Suprapubic skin (tissue), 4 donors: ENCODE measurements around the gene KDM2A.

Source experiments
- EP300 ChIP-seq: sonication (generic); formaldehyde crosslinking; IDR thresholded peaks from one replicate; pipeline ENCODE4 v1.6.1; 2017; ENCODE audit warnings: antibody characterized with exemption
- POLR2AphosphoS5 ChIP-seq, 3 donors: sonication (generic); formaldehyde crosslinking; IDR thresholded peaks; one replicate each; pipeline ENCODE4 v1.6.1; 2017; ENCODE audit warnings: antibody characterized with exemption in 3 of 3
- TF ChIP-seq, protein P1 (sequence below), 2 donors: fragments of 200-600 bp in 1 of 2; fragments of 450-650 bp in 1 of 2; sonication (generic) in 1 of 2; IDR thresholded peaks; one replicate each; pipeline ENCODE4 v1.5.1; 2016 to 2019; ENCODE audit warnings: antibody characterized with exemption in 2 of 2, mild to moderate bottlenecking in 1 of 2, moderate library complexity in 1 of 2

DNA sequence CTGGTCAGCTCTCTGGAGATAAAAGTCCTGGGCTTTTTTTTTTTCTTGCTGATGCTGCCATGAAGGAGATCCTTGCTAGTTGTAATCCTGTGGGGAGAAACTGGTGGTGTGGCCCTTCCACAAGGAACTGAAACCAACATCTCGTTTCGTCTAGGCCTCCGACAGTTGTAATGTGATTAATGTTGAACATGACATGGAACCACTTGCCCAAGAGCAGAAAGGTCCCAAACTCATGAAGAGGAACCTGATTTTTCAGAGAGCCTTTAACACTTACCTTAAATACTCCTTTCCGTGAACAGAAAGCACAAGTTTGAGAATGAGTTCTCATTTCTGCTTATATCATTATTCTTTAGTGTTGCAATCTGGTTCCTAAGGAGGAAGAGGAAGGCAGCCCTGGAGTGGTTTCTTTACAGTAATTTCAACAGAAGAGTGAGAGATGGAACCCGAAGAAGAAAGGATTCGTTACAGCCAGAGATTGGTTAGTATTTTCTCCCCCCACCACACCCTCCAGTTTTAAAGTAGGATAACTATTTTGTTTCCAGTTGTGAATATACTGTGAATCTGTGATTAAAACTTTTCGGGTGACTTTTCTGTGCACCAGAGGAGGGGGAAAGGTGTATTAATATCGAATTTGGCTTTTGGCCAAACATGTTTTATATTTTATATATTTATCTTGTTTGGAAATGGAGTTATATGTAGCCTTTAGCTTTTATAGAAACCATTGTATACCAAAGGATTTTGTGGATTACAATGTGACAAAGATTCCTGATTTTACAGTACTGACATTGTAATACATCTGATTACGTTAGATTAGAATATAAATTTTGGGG, 2.0 kb downstream of the KDM2A start:
- TF ChIP-seq, protein P1, sequence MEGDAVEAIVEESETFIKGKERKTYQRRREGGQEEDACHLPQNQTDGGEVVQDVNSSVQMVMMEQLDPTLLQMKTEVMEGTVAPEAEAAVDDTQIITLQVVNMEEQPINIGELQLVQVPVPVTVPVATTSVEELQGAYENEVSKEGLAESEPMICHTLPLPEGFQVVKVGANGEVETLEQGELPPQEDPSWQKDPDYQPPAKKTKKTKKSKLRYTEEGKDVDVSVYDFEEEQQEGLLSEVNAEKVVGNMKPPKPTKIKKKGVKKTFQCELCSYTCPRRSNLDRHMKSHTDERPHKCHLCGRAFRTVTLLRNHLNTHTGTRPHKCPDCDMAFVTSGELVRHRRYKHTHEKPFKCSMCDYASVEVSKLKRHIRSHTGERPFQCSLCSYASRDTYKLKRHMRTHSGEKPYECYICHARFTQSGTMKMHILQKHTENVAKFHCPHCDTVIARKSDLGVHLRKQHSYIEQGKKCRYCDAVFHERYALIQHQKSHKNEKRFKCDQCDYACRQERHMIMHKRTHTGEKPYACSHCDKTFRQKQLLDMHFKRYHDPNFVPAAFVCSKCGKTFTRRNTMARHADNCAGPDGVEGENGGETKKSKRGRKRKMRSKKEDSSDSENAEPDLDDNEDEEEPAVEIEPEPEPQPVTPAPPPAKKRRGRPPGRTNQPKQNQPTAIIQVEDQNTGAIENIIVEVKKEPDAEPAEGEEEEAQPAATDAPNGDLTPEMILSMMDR (IDR thresholded peaks at IDR 0.05): no peak
- TF ChIP-seq EP300 (no peak), POLR2AphosphoS5 (IDR thresholded peaks at IDR 0.05) (no peak)
